ENCODE results near the gene GAS2L1.

The GAS2L1 gene

GRCh38 chr22:29266564-29267461 lies 39.6 kb upstream of the GAS2L1 start:
- Histone ChIP-seq H3K27ac (ENCODE audit: low read depth in 2 of 2, low read length in 2 of 2) (peak overlapping the region in 1 of 2 donors; percentile 98), H3K27me3 (ENCODE audit: control insufficient read depth in 2 of 2, insufficient read depth in 2 of 2, low read length in 2 of 2) (no peaks in the 10 kb centered on the region), H3K9me3 (ENCODE audit: control insufficient read depth in 2 of 2, low read length in 2 of 2) (no peaks in the 10 kb centered on the region), H3K9ac (ENCODE audit: low read depth in 1 of 2, low read length in 2 of 2) (peak overlapping the region; percentile 99), H3K36me3 (ENCODE audit: control insufficient read depth in 2 of 2, insufficient read depth in 2 of 2, low read length in 2 of 2) (peaks cover under 1 to 19% of the 10 kb centered on the region in 2 donors), H3K4me1 (ENCODE audit: control insufficient read depth in 2 of 2, insufficient read depth in 2 of 2, low read length in 2 of 2) (peaks cover 29 to 34% of the 10 kb centered on the region in 2 donors), H3K4me3 (ENCODE audit: low read length in 2 of 2) (peak overlapping the region; percentile 95 to 96)

DNA sequence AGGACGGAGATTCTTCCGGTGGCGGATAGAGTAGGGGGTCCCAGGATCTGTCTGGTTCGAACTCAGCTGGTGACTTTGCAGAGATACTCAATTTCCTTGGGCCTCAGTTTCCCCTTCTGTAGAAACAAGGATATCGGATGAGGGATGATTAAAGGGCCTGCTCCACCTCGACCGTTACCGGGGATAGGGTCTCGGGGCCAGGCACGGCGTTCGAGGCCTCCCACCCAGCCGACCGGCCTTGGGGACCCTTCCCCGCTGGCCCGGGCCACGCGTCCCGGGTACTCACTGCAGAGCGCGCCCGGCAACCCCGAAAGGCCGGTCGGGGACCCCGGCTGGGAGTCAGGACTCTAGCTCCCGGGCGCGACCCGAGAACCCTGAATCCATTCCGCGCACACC lies 39.0 kb upstream of the GAS2L1 start:
- Histone ChIP-seq H3K9me3 (ENCODE audit: control insufficient read depth in 2 of 2, low read length in 2 of 2) (no peaks in the 10 kb centered on the region), H3K9ac (ENCODE audit: low read depth in 1 of 2, low read length in 2 of 2) (peak overlapping the region; percentile 99), H3K4me1 (ENCODE audit: control insufficient read depth in 2 of 2, insufficient read depth in 2 of 2, low read length in 2 of 2) (peaks cover 30 to 36% of the 10 kb centered on the region in 2 donors), H3K4me3 (ENCODE audit: low read length in 2 of 2) (peak overlapping the region; percentile 95 to 96), H3K27ac (ENCODE audit: low read depth in 2 of 2, low read length in 2 of 2) (peak overlapping the region; percentile 98), H3K36me3 (ENCODE audit: control insufficient read depth in 2 of 2, insufficient read depth in 2 of 2, low read length in 2 of 2) (peaks cover 6 to 26% of the 10 kb centered on the region in 2 donors), H3K27me3 (ENCODE audit: control insufficient read depth in 2 of 2, insufficient read depth in 2 of 2, low read length in 2 of 2) (no peaks in the 10 kb centered on the region)

DNA sequence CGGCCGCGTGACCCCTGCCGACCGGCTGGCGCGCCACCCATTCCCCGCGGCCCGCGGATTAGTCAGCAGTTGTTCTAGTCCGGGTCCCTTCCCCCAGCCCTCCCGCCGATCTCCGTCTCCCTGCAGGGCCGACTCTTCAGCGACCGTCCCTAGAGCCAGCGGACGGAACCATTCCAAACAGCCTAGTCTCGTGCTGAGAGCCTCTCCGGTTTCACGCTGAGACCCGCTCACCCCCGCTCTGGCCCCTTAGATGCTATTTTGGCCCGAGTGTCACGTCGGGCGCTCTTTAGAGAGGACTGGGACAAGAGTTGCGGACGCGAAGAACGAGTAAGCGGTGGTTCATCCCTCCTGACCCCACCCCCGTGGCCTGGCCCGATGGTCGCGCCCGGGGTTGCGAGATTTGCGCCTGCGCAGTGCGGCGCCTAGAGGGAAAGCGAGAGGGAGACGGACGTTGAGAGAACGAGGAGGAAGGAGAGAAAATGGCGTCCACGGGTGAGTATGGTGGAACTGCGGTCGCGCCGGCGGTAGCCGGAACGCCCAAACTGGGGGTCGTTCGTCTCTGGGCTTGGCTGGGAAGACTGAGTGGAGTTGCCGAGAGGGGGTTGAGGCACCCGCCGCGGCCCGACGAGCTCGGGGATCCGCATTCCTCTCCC lies 38.5 kb upstream of the GAS2L1 start, which contains the start of the genes EWSR1 and RHBDD3:
Gene EWSR1, plus strand, starts transcription at position 411 of the 653 bp plus-strand sequence. Its CDS starts 69 bp downstream, at position 480.
Gene RHBDD3, minus strand, starts transcription at position 124 of the 653 bp plus-strand sequence. CDS start 2,355 bp downstream, outside the sequence.
- H3K27me3 ChIP-seq (ENCODE audit: control insufficient read depth in 2 of 2, insufficient read depth in 2 of 2, low read length in 2 of 2), result no peaks in the 10 kb centered on the region
- no peaks in the 10 kb centered on the region for H3K9me3 ChIP-seq (ENCODE audit: control insufficient read depth in 2 of 2, low read length in 2 of 2)
- H3K9ac ChIP-seq (ENCODE audit: low read depth in 1 of 2, low read length in 2 of 2), result peak within 1 kb of the TSS; percentile 99
- peak within 1 kb of the TSS; percentile 98 for H3K27ac ChIP-seq (ENCODE audit: low read depth in 2 of 2, low read length in 2 of 2)
- peaks cover 30 to 39% of the 10 kb centered on the region in 2 donors for H3K4me1 ChIP-seq (ENCODE audit: control insufficient read depth in 2 of 2, insufficient read depth in 2 of 2, low read length in 2 of 2)
- peaks cover 11 to 31% of the 10 kb centered on the region in 2 donors for H3K36me3 ChIP-seq (ENCODE audit: control insufficient read depth in 2 of 2, insufficient read depth in 2 of 2, low read length in 2 of 2)
- peak within 1 kb of the TSS; percentile 95 to 96 for H3K4me3 ChIP-seq (ENCODE audit: low read length in 2 of 2)

DNA sequence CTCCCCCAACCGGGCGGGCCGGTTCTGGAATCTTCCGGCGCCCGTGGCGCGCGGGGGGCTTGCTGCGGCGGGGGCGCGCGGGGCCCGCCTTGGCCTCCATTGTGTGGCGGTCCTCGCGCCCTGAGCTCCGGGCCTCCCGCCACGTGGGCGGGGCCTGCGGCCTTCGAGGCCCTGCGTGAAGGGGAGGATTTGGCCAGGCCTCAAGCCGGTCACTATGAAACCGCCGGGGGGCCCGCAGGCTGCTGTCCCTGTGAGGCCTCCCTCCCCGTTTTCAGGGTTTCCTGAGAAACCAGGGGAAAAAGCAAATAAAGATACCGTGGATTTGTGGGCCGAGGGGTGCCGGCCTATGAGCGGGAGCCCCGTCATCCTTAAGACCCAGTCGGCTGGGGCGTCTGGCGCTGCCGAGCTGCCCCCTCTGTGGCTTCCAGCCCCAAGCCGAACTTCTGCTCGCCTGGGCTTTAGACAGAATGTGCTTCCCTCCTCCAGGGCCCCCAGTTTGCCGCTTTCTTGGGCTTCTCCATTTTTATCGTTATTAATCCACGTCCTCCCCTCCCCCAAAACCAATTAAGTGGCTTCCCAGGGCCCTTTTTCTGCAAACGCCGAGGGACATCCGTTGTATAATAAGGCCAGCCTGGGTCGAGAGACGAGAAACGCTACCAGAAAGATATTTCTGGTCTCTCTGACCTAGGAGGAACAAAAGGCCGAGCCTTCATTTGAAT lies 37.8 kb upstream of the GAS2L1 start:
- Histone ChIP-seq H3K9ac (ENCODE audit: low read depth in 1 of 2, low read length in 2 of 2) (peak overlapping the region; percentile 99), H3K36me3 (ENCODE audit: control insufficient read depth in 2 of 2, insufficient read depth in 2 of 2, low read length in 2 of 2) (peaks cover 18 to 38% of the 10 kb centered on the region in 2 donors), H3K4me1 (ENCODE audit: control insufficient read depth in 2 of 2, insufficient read depth in 2 of 2, low read length in 2 of 2) (peaks cover 30 to 39% of the 10 kb centered on the region in 2 donors), H3K27ac (ENCODE audit: low read depth in 2 of 2, low read length in 2 of 2) (peak overlapping the region; percentile 98), H3K9me3 (ENCODE audit: control insufficient read depth in 2 of 2, low read length in 2 of 2) (no peaks in the 10 kb centered on the region), H3K27me3 (ENCODE audit: control insufficient read depth in 2 of 2, insufficient read depth in 2 of 2, low read length in 2 of 2) (no peaks in the 10 kb centered on the region), H3K4me3 (ENCODE audit: low read length in 2 of 2) (peak overlapping the region; percentile 95 to 96)

DNA sequence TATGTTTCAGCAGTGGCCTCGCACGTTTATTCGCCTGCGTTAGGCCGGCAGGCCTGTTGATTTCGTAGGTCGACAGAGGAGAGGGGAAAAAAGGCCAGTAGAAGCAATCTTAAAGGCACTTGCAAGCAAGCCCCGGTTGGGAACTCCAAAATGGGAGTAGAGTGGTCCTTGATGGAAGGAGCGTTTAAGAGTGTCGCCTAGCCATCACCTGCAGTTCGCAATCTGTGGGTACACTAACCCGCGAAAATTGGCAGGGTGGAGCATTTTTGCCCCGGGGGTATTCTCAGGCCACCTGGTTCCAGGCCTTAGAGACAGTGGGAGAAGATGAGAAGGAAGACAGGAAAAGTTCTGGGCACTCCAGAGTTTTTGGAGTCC lies 37.2 kb upstream of the GAS2L1 start:
- Histone ChIP-seq H3K9me3 (ENCODE audit: control insufficient read depth in 2 of 2, low read length in 2 of 2) (no peaks in the 10 kb centered on the region), H3K36me3 (ENCODE audit: control insufficient read depth in 2 of 2, insufficient read depth in 2 of 2, low read length in 2 of 2) (peaks cover 23 to 41% of the 10 kb centered on the region in 2 donors), H3K9ac (ENCODE audit: low read depth in 1 of 2, low read length in 2 of 2) (peak overlapping the region; percentile 99), H3K27ac (ENCODE audit: low read depth in 2 of 2, low read length in 2 of 2) (peak overlapping the region; percentile 98), H3K4me1 (ENCODE audit: control insufficient read depth in 2 of 2, insufficient read depth in 2 of 2, low read length in 2 of 2) (peaks cover 30 to 39% of the 10 kb centered on the region in 2 donors), H3K27me3 (ENCODE audit: control insufficient read depth in 2 of 2, insufficient read depth in 2 of 2, low read length in 2 of 2) (no peaks in the 10 kb centered on the region), H3K4me3 (ENCODE audit: low read length in 2 of 2) (peak overlapping the region; percentile 95 to 96)

- Histone ChIP-seq H3K27me3 (ENCODE audit: control insufficient read depth in 2 of 2, insufficient read depth in 2 of 2, low read length in 2 of 2) (no peaks in the 10 kb centered on the region), H3K27ac (ENCODE audit: low read depth in 2 of 2, low read length in 2 of 2) (peak overlapping the region; percentile 32 to 98), H3K9ac (ENCODE audit: low read depth in 1 of 2, low read length in 2 of 2) (peak overlapping the region; percentile 99), H3K4me1 (ENCODE audit: control insufficient read depth in 2 of 2, insufficient read depth in 2 of 2, low read length in 2 of 2) (peaks cover 30 to 39% of the 10 kb centered on the region in 2 donors), H3K9me3 (ENCODE audit: control insufficient read depth in 2 of 2, low read length in 2 of 2) (no peaks in the 10 kb centered on the region), H3K36me3 (ENCODE audit: control insufficient read depth in 2 of 2, insufficient read depth in 2 of 2, low read length in 2 of 2) (peaks cover 29 to 43% of the 10 kb centered on the region in 2 donors), H3K4me3 (ENCODE audit: low read length in 2 of 2) (peak overlapping the region; percentile 95 to 96)
Measured at GRCh38 chr22:29269731-29270474, 36.5 kb upstream of the GAS2L1 start.

- Histone ChIP-seq H3K4me1 (ENCODE audit: control insufficient read depth in 2 of 2, insufficient read depth in 2 of 2, low read length in 2 of 2) (peaks cover 35 to 39% of the 10 kb centered on the region in 2 donors), H3K4me3 (ENCODE audit: low read length in 2 of 2) (peak overlapping the region; percentile 95 to 96), H3K9me3 (ENCODE audit: control insufficient read depth in 2 of 2, low read length in 2 of 2) (no peaks in the 10 kb centered on the region), H3K36me3 (ENCODE audit: control insufficient read depth in 2 of 2, insufficient read depth in 2 of 2, low read length in 2 of 2) (peaks cover 36 to 44% of the 10 kb centered on the region in 2 donors), H3K27ac (ENCODE audit: low read depth in 2 of 2, low read length in 2 of 2) (peak overlapping the region; percentile 12 to 32), H3K27me3 (ENCODE audit: control insufficient read depth in 2 of 2, insufficient read depth in 2 of 2, low read length in 2 of 2) (no peaks in the 10 kb centered on the region), H3K9ac (ENCODE audit: low read depth in 1 of 2, low read length in 2 of 2) (peak overlapping the region; percentile 14)
Measured at GRCh38 chr22:29270475-29271271, 35.8 kb upstream of the GAS2L1 start.

DNA sequence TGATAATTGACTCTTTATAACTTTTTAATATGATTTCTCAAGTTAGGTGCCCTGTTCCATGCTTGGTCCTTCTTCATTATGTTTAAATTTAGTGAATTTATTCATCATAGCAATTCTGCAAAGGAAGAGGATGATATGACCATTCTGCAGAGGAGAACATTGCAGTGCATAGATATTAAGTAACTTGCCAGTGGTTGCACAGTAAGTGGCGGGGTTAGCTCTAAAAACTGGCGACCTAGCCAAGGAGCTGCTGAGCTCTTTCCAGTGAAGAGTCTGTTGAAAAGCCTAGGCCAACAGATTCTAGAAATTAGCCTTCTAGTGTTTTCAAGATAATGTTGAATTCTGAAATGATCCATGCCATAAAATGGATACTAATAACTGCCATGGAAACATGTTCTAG lies 33.8 kb upstream of the GAS2L1 start:
- no peak overlapping the region for H3K4me3 ChIP-seq (ENCODE audit: low read length in 2 of 2)
- no peaks in the 10 kb centered on the region for H3K27me3 ChIP-seq (ENCODE audit: control insufficient read depth in 2 of 2, insufficient read depth in 2 of 2, low read length in 2 of 2)
- peaks cover 43 to 55% of the 10 kb centered on the region in 2 donors for H3K36me3 ChIP-seq (ENCODE audit: control insufficient read depth in 2 of 2, insufficient read depth in 2 of 2, low read length in 2 of 2)
- peaks cover 34 to 41% of the 10 kb centered on the region in 2 donors for H3K4me1 ChIP-seq (ENCODE audit: control insufficient read depth in 2 of 2, insufficient read depth in 2 of 2, low read length in 2 of 2)
- H3K9me3 ChIP-seq (ENCODE audit: control insufficient read depth in 2 of 2, low read length in 2 of 2), result no peaks in the 10 kb centered on the region
- no peak overlapping the region for H3K27ac ChIP-seq (ENCODE audit: low read depth in 2 of 2, low read length in 2 of 2)
- H3K9ac ChIP-seq (ENCODE audit: low read depth in 1 of 2, low read length in 2 of 2), result no peak overlapping the region

Data from mucosa of rectum (tissue), 2 donors.